H9 (cell line): ENCODE measurements around the gene TUBG1. TPM values are rescaled to one million over a fixed set of nuclear protein-coding genes. Genes with fewer than 3 reads are reported as not detected.

Experiments
- DNase-seq: peaks from one replicate; pipeline ENCODE4 v3.0.0-alpha.2; 2017
- H2AFZ ChIP-seq: one replicate; pipeline ENCODE4 v1.6.1; 2013; ENCODE audit warnings: mild to moderate bottlenecking, low read length, control low read depth, moderate library complexity
- H2AK5ac ChIP-seq: 2 replicates; pipeline ENCODE4 v1.6.1; 2013; ENCODE audit warnings: low read length, control low read depth, mixed read lengths; ENCODE audit not compliant: insufficient read length
- H2BK120ac ChIP-seq: one replicate; pipeline ENCODE4 v1.6.1; 2013; ENCODE audit warnings: low read depth, mild to moderate bottlenecking, low read length, control low read depth, inconsistent platforms; ENCODE audit not compliant: poor library complexity, severe bottlenecking
- H2BK12ac ChIP-seq: 2 replicates; pipeline ENCODE4 v1.6.1; 2013; ENCODE audit warnings: low read length, control low read depth, mixed read lengths, low read depth; ENCODE audit not compliant: insufficient read length
- H2BK15ac ChIP-seq: 2 replicates; pipeline ENCODE4 v1.6.1; 2013; ENCODE audit warnings: low read depth, low read length, control low read depth
- H2BK20ac ChIP-seq: one replicate; pipeline ENCODE4 v1.6.1; 2013; ENCODE audit warnings: low read depth, mild to moderate bottlenecking, low read length, control low read depth, inconsistent platforms; ENCODE audit not compliant: poor library complexity, severe bottlenecking
- H2BK5ac ChIP-seq: 2 replicates; pipeline ENCODE4 v1.6.1; 2013; ENCODE audit warnings: low read length, control low read depth, mixed read lengths; ENCODE audit not compliant: insufficient read length
- H3K14ac ChIP-seq: 2 replicates; pipeline ENCODE4 v1.6.1; 2013; ENCODE audit warnings: low read length, control low read depth; ENCODE audit not compliant: insufficient read depth
- H3K18ac ChIP-seq: 2 replicates; pipeline ENCODE4 v1.6.1; 2013; ENCODE audit warnings: low read depth, mild to moderate bottlenecking, mixed read lengths, low read length, control low read depth; ENCODE audit not compliant: insufficient read length
- H3K23ac ChIP-seq: 2 replicates; pipeline ENCODE4 v1.6.1; 2013; ENCODE audit warnings: low read length, control low read depth, mixed read lengths, low read depth; ENCODE audit not compliant: insufficient read length
- H3K23me2 ChIP-seq: 2 replicates; pipeline ENCODE4 v1.6.1; 2013; ENCODE audit warnings: low read depth, mild to moderate bottlenecking, mixed read lengths, low read length, control low read depth; ENCODE audit not compliant: insufficient read length, poor library complexity, severe bottlenecking
- H3K27ac ChIP-seq: 2 replicates; pipeline ENCODE4 v1.5.1; 2013; ENCODE audit warnings: low read length, control low read depth, mixed read lengths, low read depth; ENCODE audit not compliant: insufficient read length
- H3K27me3 ChIP-seq: 2 replicates; pipeline ENCODE4 v1.6.1; 2013; ENCODE audit warnings: low read length, control low read depth, inconsistent platforms; ENCODE audit not compliant: insufficient read depth
- H3K4ac ChIP-seq: 2 replicates; pipeline ENCODE4 v1.6.1; 2013; ENCODE audit warnings: low read depth, mild to moderate bottlenecking, control low read depth, inconsistent platforms, low read length, moderate library complexity
- H3K4me1 ChIP-seq: 2 replicates; pipeline ENCODE4 v1.6.1; 2013; ENCODE audit warnings: low read length, control low read depth, inconsistent platforms; ENCODE audit not compliant: insufficient read depth
- H3K4me2 ChIP-seq: 2 replicates; pipeline ENCODE4 v1.6.1; 2013; ENCODE audit warnings: low read length, control low read depth, mixed read lengths; ENCODE audit not compliant: insufficient read length, insufficient read depth
- H3K56ac ChIP-seq: 2 replicates; pipeline ENCODE4 v1.6.1; 2013; ENCODE audit warnings: low read depth, mild to moderate bottlenecking, mixed read lengths, low read length, control low read depth; ENCODE audit not compliant: insufficient read length
- H3K79me1 ChIP-seq: 2 replicates; pipeline ENCODE4 v1.6.1; 2013; ENCODE audit warnings: low read depth, mild to moderate bottlenecking, moderate library complexity, low read length, control low read depth, inconsistent platforms; ENCODE audit not compliant: insufficient read depth, poor library complexity, severe bottlenecking
- H3K79me2 ChIP-seq: 2 replicates; pipeline ENCODE4 v1.6.1; 2013; ENCODE audit warnings: low read length, control low read depth, inconsistent platforms; ENCODE audit not compliant: insufficient read depth
- H3K9ac ChIP-seq: 2 replicates; pipeline ENCODE4 v1.6.1; 2013; ENCODE audit warnings: low read length, control low read depth, mixed read lengths; ENCODE audit not compliant: insufficient read length; ENCODE audit errors: extremely low read depth
- H3K9me3 ChIP-seq: one replicate; pipeline ENCODE4 v1.6.1; 2013; ENCODE audit warnings: low read depth, low read length, inconsistent platforms; ENCODE audit not compliant: control insufficient read depth
- H3T11ph ChIP-seq: one replicate; pipeline ENCODE4 v1.6.1; 2013; ENCODE audit warnings: mild to moderate bottlenecking, low read length, control low read depth, inconsistent platforms
- H4K20me1 ChIP-seq: one replicate; pipeline ENCODE4 v1.6.1; 2013; ENCODE audit not compliant: control insufficient read depth, insufficient read length, insufficient read depth
- H4K5ac ChIP-seq: 2 replicates; pipeline ENCODE4 v1.6.1; 2013; ENCODE audit warnings: low read depth, mild to moderate bottlenecking, mixed read lengths, low read length, control low read depth; ENCODE audit not compliant: insufficient read length
- H4K8ac ChIP-seq: replicated peaks from 2 replicates; pipeline ENCODE4 v1.6.1; 2013; ENCODE audit warnings: low read length, control low read depth, mixed read lengths, low read depth; ENCODE audit not compliant: insufficient read length
- H4K91ac ChIP-seq: 2 replicates; pipeline ENCODE4 v1.6.1; 2013; ENCODE audit warnings: low read depth, mild to moderate bottlenecking, moderate library complexity, mixed read lengths, low read length, control low read depth; ENCODE audit not compliant: insufficient read length
- H3K27ac Mint-ChIP-seq, 3 experiments: 2 replicates in 2 of 3; 3 replicates in 1 of 3; pipeline ENCODE4 v1.8.0; 2020 to 2021; ENCODE audit warnings: mixed read lengths in 3 of 3, mild to moderate bottlenecking in 1 of 3, moderate library complexity in 1 of 3
- H3K27me3 Mint-ChIP-seq: 2 replicates; pipeline ENCODE4 v1.8.0; 2021; ENCODE audit warnings: low read depth, mild to moderate bottlenecking, moderate library complexity, mixed read lengths
- H3K36me3 Mint-ChIP-seq, 3 experiments: 2 replicates in 2 of 3; 3 replicates in 1 of 3; pipeline ENCODE4 v1.8.0; 2020 to 2021; ENCODE audit warnings: low read depth in 3 of 3, mixed read lengths in 3 of 3; ENCODE audit not compliant: insufficient read depth in 1 of 3
- H3K4me1 Mint-ChIP-seq, 2 experiments: 2 replicates each; pipeline ENCODE4 v1.8.0; 2020; ENCODE audit warnings: mixed read lengths in 2 of 2
- H3K4me3 Mint-ChIP-seq, 2 experiments: 2 replicates in 1 of 2; 3 replicates in 1 of 2; pipeline ENCODE4 v1.8.0; 2020 to 2021; ENCODE audit warnings: mild to moderate bottlenecking in 2 of 2, mixed read lengths in 2 of 2, moderate library complexity in 1 of 2
- H3K9me3 Mint-ChIP-seq, 2 experiments: 2 replicates in 1 of 2; 3 replicates in 1 of 2; pipeline ENCODE4 v1.8.0; 2020; ENCODE audit warnings: mild to moderate bottlenecking in 2 of 2, mixed read lengths in 2 of 2, moderate library complexity in 1 of 2
- CTCF ChIP-seq: fragments of 200-600 bp; sonication (generic); conservative IDR thresholded peaks from 3 replicates; pipeline ENCODE4 v1.8.0; 2021; ENCODE audit warnings: antibody characterized with exemption, mild to moderate bottlenecking
- WGBS: extraction: QIAGEN DNeasy Blood & Tissue Kit; methylation state at CpG from one replicate; pipeline ENCODE4 v1.1.7; 2013; ENCODE audit warnings: missing lambda C conversion rate, low lambda C conversion rate, mixed read lengths; ENCODE audit not compliant: insufficient read length; ENCODE audit errors: extremely low coverage; 5-methylcytosine and 5-hydroxymethylcytosine counted together
- total RNA-seq: library from RNA; stranded (reverse); gene quantifications from 2 replicates; pipeline ENCODE4 v1.2.1, GENCODE V29; 2021

The TUBG1 gene
- total RNA-seq, 1 experiment from 2014 or later: 122 TPM

DNA sequence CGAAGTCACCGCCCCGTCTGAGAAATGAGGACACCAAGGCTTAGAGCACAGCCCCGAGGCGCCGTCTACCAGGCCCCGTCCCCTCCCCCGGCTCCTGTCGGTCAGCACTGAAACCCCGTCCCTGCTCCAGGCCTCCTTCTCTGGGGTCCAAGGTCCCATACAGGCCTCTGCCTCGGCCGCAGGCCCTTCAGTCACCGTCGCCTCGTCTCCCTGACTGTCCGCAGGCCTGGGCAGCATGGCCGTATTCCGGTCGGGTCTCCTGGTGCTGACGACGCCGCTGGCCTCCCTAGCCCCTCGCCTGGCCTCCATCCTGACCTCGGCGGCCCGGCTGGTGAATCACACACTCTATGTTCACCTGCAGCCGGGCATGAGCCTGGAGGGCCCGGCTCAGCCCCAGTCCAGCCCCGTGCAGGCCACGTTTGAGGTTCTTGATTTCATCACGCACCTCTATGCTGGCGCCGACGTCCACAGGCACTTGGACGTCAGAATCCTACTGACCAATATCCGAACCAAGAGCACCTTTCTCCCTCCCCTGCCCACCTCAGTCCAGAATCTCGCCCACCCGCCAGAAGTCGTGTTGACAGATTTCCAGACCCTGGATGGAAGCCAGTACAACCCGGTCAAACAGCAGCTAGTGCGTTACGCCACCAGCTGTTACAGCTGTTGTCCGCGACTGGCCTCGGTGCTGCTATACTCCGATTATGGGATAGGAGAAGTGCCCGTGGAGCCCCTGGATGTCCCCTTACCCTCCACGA is 46.9 kb upstream of the TUBG1 start:
- H3K27ac ChIP-seq: no peak overlapping the region
- no peak overlapping the region for H4K91ac ChIP-seq
- no peak overlapping the region for H3K4ac ChIP-seq
- H4K5ac ChIP-seq: no peak overlapping the region
- no peak overlapping the region for H2BK120ac ChIP-seq
- H3K4me1 ChIP-seq: peaks cover under 1% of the 10 kb centered on the region; the same call in 1 of the 2 replicates
- H3K14ac ChIP-seq: 0 out of 2 replicates have a peak overlapping the region, but pooled peaks have one; percentile 19
- no peaks in the 10 kb centered on the region for H3K9me3 Mint-ChIP-seq
- no peak overlapping the region for H4K8ac ChIP-seq
- peaks cover 4% of the 10 kb centered on the region for H3K79me1 ChIP-seq
- H3K23me2 ChIP-seq: peaks cover 14% of the 10 kb centered on the region
- peak overlapping the region; percentile 94 to 95 for H3K4me3 Mint-ChIP-seq
- no peak overlapping the region for H2BK12ac ChIP-seq
- no peaks in the 10 kb centered on the region for H3K9me3 ChIP-seq
- H2BK15ac ChIP-seq: 0 out of 2 replicates have a peak overlapping the region, but pooled peaks have one; percentile 19
- peak overlapping the region; percentile 11 for H3K18ac ChIP-seq
- H3K9ac ChIP-seq: peak overlapping the region; percentile 85
- peaks cover 14 to 21% of the 10 kb centered on the region in 2 experiments for H3K4me1 Mint-ChIP-seq
- no peak overlapping the region for H2BK20ac ChIP-seq
- no peak overlapping the region for H3K23ac ChIP-seq
- no peak overlapping the region for H3K56ac ChIP-seq
- no peaks in the 10 kb centered on the region for H3K27me3 Mint-ChIP-seq
- no peak overlapping the region for H2BK5ac ChIP-seq
- peak overlapping the region; percentile 86 for H3K4me2 ChIP-seq
- H4K20me1 ChIP-seq: no peaks in the 10 kb centered on the region
- no peaks in the 10 kb centered on the region for H3K27me3 ChIP-seq
- no peak for DNase-seq
- H2AK5ac ChIP-seq: no peak overlapping the region
- H3K27ac Mint-ChIP-seq: peak overlapping the region; percentile 72 to 96 (median 88); a peak in 5 of 7 replicates
- no peak overlapping the region for H2AFZ ChIP-seq
- peaks cover 4% of the 10 kb centered on the region; the same call in 1 of the 2 replicates for H3K79me2 ChIP-seq
- H3K36me3 Mint-ChIP-seq: peaks cover 3 to 29% (median 21%) of the 10 kb centered on the region in 3 experiments; a peak in 6 of 7 replicates
- TF ChIP-seq CTCF: no peak
- no peak overlapping the region for H3T11ph ChIP-seq
- no CpG with 5 or more reads among the region's 48 CpGs for WGBS
